IPS-NIHi7 (cell line): ENCODE measurements around the gene NAPSA.
"Not testable (repeated sequence)": the region's sequence is repeated elsewhere in the genome, so short reads cannot be mapped to it uniquely, and the experiment has no call there.

ENCODE experiments used
- DNase-seq: peaks from one replicate; pipeline ENCODE4 v3.0.0; 2012; ENCODE audit warnings: mixed read lengths; ENCODE audit errors: extremely low spot score

The NAPSA gene

DNA sequence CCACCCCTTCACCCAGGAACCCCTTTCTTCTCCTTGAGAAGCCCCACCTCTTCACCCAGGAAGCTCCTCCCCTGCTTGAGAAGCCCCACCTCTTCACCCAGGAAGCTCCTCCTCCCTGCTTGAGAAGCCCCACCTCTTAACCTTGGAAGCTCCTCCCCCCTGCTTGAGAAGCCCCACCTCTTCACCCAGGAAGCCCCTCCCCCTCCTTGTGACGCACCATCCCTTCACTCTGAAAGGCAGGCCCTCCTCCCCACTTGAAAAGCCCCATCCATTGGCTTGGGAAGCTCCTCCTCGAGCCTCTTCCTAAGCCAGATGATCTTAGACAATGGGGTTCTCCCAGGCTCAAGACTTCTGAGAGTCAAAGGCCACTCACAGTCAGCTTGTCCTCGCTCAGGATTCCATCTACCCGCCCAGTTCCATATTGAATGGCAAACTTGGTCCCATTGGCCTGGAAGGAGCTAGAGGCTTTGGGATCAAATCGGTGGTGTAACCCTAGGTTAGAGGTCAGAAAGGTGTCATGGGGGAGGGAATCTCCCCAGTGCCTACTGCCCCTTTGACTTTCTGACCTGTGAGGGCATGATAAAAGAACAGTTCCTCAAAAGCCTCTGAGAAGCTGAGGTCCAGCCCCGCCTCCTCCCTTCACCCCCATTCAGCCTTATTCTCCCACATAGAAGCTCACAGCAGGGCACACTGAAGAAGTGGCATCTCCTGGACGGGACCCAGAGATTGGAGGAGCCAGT lies 4.0 kb downstream of the NAPSA start:
- peak; percentile 34 for DNase-seq

DNA sequence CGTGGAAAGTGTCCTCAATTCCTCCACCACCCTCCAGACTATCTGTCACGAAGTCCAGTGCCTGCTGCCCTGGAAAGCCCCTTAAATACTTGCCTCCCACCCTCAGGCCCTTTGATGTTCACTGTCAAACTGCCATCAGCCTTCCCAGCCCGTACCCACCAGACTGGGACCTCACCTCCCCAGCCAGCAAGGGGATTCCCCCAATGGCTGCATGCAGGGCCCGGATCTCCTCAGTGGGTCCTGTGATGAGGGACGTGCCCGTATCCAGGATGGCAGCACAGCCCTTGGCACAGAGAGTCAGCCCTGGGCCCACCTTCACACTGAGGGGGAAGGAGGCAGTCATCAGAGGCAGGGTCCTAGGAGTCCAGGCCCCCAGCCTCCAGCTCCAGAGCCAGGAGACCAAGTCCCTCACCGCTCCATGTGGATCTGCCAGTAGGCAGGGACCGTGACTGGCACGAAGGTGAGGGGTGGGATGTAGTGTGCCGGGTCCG lies 6.1 kb downstream of the NAPSA start:
- DNase-seq: no peak

DNA sequence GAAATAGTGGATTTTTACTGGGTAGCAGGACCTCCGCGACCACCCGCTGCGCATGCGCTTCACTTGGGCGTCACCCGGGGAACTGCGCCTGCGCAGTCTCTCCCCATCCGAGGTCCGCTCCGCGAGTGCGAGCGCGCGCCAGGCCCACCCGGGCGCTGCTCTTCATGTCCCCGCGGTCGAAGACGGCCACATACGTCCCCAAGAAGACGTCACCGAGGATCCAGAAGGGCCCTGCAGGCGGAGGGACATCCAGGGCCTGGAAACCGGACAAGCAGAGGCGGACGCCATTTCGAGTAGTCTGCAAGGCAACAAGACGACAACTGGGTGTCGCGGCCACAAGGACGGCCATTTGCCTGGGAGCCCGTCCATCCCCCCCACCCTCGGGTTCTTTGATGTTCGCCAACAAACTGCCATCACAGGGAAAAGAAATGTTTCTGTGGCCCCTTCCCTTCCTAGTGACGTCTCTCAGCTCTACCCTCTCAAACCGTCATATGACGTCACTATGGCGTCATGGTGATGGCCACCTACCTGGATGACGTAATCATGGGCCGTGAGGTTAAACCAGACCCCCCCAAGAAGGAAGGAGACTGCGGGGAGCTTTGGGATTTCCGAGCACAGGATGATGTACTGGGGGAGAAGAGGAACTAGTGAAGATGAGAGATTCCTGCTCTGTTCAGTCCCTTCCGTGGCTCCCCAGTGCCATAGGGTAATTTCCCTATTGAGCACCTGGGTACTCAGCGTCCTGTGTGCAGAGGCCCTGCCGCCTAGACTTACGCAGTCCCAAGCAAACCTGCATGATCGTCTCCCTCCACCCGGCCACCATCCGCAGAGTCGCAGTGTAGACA lies 6.7 kb downstream of the NAPSA start:
- no peak for DNase-seq

DNA sequence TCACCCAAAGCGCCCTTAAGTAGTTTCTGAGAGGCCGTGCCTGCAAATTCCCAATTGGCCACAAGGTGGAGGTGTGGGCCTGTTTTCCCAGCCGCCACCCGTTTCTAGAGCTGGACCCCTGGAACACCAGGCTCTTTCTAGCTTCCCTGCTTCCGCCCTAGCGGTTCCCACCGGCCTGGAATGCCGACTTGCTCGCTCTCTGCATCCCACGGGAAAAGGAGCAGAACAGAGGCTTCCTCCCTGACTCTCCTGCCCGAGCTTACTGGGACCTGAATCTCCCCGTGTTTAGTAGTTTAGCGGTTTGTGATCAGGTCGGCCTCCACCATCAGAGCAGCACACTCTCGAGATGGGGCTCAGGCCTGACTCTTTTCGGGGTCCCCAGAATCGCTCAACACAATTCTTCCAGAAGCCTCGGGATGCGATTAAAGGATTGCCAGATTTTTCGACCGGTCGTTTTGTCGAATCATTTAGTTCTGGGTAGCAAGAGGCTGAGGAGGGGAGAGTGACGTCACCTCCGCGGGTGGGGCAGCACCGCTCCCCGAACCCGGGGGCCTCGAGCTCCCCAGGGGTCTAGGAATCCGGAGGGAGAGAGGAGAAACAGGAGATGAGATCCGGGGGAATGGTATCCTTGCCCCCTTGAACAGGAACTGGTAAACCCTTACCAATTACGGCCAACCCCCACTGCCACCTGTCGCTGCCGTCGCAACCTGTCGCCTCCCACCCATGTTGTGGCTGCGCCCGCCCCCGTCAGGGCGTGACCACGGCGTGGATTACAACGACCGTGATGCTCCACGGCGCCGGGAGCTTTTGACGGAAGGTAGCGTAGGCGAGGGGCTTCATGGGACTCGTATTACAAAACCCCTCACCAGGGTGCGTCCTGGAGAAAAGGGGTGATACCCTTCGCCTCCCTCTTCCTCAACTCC lies 8.0 kb downstream of the NAPSA start:
- peak; percentile 56 for DNase-seq

DNA sequence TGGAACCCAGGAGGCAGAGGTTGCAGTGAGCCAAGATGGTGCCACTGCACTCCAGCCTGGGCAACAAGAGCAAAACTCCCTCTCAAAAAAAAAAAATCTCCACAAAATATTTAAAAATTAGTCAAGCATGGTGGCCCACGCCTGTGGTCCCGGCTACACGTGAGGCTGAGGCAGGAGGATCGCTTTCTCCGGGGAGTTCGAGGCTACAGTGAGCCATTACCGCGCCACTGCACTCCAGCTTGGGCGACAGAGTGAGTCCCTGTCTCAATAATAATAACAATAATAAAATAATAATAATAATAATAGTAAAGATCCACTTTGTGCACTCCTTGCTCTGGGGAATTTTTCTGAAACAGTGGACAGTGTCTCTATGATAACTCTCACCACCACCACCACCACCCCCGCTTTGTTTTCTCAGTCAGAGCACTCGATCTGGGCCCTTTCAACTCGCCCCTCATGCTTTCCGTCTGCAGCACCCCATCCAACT lies 8.7 kb downstream of the NAPSA start:
- no peak for DNase-seq

DNA sequence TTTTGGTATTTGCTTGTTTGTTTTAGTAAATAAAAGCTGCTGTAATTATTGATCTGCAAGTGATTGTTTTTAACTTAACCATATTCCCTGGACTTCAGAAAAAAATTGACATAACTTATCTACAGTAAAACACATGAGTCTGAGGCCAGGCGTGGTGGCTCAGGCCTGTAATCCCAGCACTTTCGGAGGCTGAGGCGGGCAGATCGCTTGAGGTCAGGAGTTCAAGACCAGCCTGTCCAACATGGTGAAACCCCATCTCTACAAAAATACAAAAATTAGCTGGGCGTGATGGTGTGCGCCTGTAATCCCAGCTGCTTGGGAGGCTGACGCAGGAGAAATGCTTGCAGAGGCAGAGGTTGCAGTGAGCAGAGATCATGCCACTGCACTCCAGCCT lies 12.0 kb downstream of the NAPSA start:
- DNase-seq: not testable (repeated sequence)

DNA sequence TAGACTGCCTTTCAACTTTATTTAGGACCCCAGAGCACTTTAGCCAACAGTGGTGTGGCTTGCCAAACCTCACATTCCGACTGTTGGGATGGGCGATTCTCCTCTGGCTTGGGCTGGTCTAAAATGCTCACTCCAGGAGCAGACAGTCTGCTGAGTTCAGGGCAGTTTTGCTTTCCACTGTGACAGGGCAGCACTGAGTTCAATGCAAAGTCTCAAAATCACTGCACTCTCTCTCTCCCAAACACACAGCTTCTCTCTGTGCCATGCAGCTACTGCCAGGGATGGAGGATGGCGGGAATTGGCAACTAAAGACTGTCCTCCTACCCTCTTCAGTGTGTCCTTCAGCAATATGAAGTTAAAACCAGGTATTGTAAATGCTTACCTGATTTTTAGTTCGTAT lies 13.2 kb downstream of the NAPSA start:
- no peak for DNase-seq

DNA sequence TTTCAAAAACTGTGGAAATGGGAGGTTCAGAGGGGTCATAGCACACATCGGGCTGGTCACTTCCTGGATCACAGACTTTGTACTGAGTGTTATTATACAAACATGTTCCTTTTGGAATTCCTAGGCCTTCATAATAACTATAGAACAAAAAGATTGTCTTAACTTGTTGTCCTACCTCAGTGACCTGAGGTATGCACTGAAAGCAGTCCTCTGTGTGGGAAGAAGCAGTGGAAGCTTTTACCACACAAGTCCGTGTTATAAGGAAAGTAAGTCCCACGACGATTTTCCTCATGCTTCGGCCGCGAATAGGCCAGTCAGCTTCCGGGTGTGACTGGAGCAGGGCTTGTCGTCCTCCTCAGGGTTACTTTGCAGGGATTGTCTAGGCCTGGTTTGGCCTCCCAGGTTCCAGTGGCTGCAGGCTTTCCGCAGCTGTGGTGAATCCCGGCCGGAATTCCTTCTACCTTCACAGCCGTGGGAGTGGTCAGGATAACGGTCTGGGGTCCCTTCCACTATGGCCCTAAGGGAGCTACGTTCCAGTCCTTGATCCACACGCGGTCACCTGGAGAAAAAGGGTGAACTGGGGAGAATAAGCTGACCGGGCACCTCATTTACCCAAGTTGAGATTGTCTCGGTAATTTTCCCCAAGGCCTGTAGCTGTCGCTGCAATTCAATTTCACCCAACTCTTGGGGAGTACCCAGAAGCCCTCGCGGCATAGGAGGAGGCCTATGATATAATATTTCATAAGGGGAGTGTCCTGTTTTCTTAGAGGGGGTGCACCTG lies 16.0 kb downstream of the NAPSA start:
- no peak for DNase-seq

DNA sequence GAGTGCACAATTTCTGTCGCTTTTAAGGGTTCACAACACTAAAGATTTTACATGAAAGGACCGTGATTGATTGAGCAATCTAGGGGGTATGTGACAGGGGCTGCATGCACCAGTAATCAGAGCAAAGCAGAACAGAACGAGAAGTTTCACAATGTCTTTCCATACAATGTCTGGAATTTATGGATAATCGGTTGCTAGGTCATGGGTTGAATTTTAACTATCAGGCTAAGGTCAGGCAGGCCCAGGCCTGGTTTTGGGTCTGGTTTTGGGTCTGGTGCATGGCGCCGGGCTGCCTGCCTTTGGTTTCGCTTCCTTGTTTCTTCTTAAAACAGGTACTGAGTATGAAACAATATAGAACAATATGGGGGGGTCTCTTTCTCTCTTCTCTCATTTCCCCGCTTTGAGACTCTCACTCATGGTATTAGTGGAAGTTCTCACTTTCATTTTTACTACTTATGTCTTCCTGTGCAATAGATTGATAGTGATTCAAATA lies 18.3 kb downstream of the NAPSA start:
- DNase-seq: not testable (repeated sequence)

DNA sequence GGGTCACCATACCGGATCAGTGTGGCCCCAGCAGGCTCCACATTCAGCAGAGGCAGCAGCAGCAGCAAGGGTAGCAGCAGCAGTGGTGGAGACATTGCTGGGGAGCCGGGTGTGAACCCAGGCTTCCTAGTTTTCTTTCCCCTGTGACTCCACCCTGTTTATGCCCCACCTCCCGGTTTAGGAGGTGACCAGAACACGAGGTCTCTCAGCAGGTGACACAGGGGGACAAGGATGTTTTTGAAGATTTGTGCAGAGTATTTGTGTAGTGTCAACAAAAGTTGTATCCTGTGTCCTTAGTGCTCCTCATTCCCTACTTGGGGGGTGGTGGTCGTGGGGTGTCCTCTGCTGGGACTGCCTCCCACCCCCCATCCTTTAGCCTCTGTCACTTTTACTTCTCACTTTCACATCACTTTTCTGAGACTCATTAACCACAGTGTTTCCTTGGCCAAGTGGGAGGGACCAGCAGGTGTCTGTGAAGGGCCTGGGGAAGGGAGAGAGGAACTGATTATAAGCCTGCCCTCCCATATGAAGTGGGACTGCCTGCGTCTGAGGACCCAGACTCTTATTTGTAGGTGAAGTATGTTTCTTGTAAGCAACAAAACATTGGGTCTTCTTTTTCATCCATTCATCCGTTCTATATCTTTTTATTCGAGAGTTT lies 20.6 kb downstream of the NAPSA start:
- DNase-seq: no peak

DNA sequence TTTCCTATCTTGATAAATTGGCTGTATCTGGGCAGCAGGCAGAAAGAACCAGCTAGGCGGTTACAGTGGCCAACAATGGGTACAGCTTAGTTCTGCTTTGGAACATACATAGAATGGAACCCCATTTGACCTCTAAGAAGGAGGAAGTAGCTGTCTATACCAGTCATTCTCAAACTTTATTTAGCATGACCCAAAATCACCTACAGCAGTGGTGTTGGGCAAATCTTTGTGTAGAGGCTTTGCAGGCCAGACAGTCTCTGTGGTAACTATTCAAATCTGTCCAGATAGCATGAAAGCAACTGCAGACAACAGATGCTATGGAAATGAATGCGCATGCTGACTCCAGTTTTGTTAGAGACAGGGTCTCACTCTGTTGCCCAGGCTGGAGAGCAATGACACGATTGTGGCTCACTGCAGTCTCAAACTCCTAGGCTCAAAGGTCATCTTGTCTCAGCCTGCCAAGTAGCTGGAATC lies 24.3 kb downstream of the NAPSA start:
- no peak for DNase-seq

DNA sequence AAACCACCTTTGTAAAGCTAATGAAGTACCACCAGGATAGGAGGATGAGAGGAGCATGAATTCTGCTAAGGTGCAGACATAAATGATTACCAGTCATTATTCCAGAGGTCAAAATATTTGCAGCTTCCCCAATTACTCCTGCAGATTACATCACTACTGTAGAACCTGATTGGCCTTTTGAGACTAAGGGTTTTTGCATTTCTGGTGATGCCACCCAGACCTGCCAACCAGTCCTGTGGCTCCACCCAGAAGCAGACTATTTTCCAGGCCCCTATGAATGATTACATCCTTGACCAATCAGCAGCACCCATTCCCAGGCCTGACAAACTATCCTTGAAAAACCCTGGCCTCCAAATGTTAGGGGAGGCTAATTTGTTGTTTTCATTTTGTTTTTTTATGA lies 25.1 kb downstream of the NAPSA start:
- DNase-seq: no peak

DNA sequence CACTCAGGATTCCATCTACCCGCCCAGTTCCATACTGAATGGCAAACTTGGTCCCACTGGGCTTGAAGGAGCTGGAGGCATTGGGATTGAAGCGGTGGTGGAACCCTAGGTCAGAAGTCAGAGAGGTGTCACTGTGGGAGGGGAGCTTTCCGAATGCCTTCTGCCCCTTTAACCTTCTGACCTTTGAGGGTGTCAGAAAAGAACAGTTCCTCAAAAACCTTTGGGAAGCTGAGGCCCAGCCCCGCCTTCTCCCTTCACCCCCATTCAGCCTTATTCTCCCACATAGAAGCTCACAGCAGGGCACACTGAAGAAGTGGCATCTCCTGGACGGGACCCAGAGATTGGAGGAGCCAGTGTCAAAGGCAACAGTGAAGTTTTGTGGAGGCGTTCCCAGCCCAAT lies 28.4 kb downstream of the NAPSA start:
- DNase-seq: not testable (repeated sequence)

DNA sequence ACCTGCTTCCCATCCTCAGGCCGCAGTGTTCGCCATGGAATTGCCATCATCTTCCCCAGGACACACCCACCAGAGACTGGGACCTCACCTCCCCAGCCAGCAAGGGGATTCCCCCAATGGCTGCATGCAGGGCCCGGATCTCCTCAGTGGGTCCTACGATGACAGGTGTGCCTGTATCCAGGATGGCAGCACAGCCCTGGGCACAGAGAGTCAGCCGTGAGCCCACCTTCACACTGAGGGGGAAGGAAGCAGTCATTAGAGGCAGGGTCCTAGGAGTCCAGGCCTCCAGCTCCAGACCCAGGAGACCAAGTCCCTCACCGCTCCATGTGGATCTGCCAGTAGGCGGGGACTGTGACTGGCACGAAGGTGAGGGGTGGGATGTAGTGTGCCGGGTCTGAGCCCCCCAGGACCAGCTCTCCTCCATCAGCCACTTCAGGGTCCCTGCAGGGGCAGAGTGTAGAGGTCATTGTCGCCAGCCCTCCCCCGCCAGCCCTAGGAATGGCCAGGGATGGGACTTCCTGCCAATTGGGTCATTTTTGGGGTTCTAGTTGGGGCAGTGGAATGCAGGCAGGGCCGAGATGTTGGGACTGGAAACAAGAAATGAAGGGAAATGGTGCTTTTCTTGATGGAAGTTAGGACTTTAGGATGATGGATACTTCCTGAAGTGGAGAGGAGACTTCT lies 30.6 kb downstream of the NAPSA start:
- DNase-seq: no peak

DNA sequence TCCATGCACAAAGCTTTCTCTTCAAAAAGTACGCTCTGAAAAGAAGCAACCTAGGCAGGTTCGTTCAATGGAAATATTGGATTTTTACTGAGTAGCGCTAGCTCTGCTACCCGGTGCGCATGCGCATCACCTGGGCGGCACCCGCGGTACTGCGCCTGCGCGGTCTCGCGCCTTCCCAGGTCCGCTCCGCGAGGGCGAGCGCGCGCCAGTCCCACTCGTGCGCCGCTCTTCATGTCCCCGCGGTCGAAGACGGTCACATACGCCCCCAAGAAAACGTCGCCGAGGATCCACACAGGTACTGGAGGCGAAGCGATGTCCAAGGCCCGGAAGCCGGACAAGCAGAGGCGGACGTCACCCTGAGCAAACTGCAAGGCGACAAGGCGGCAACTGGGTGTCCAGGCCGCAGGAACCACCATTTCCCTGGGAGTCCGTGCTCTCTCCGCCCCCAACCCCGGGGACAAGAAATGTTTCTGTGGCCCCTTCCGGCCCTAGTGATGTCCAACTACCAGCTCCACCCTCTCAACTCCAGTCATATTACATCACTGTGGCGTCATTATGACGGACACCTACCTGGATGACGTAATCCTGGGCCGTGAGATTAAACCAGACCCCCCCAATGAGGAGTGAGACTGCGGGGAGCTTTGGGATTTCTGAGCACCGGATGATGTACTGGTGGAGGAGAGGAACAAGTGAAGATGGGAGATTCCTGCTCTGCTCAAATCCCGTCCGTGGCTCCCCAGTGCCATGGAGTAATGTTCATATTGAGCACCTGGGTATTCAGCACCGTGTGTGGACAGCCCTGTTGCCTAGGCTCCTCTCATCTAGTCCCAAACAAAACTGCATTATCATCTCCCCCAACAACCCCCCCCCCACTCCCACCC lies 31.5 kb downstream of the NAPSA start:
- peak; percentile 95 for DNase-seq

DNA sequence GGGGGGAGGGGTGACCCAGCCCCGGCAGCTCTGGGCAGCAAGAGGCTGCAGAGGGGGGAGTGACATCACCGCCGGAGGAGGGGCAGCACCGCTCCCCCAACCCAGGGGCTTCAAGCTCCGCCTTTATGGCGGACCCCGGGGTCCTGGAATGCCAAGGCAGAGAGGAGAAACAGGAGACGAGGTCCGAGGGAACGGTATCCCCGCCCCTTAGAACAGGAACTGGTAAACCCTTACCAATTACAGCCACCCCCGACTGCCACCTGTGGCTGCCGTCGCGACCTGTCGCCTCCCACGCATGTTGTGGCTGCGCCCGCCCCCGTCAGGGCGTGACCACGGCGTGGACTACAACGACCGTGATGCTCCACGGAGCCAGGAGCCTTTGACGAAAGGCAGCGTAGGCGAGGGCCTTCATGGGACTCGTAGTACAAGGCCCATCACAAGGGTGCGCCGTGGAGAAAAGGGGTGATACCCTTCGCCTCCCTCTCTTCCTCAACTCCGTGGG lies 32.2 kb downstream of the NAPSA start:
- peak; percentile 87 for DNase-seq

DNA sequence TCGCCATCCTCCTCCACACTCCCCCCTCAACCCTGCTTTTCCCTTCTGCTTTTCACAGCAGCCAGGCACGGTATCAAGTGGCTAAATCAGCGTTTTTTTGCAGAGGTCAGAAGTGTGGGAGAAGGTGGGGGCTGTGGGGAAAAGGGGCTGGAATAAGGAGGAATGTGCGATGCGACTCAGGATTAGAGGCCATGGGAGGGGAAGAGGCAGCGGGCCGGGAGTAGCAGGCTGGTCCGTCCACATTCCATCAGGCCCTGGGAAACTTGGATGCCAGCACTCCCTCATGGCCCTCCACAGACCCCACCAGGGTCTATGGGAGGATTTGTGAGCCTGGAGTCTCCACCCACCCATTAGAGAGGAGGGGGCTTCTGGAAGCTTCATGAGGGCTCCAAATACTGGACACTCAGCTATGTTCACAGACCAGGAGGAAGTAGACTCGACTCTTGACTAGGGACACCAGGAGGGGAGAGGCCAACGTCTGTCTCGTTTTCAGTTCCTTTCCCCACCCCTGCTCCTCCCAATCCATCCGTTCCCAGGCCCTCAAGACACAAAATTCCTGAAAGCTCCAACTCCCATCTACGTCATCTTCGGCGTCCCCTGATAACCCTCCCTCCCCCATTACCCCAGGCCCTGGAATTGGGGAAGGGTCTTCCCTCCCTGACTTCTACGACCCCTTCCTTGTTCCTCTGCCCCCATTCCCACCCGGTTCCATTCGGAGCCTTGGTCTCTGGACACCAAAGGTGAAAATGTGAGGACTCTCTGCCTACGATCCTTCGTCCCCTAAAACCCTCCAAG lies 33.0 kb downstream of the NAPSA start:
- DNase-seq: no peak

DNA sequence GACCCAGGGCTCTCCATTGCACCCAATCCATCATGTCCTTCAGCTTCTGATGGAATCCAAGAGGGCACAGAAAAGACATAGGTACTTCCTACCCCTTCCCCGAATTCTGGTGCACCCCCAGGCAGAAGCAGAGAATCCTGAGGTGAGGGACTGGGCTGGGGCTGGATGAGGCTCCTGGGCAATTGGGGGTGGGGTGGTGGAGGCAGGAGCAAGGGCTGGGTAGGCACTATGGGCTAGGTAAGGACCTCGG lies 33.5 kb downstream of the NAPSA start:
- no peak for DNase-seq
